Activated CD8-positive, alpha-beta T cell treated with anti-CD3 and anti-CD28 coated beads for 36 hours (primary cell): Measurements from ENCODE around the gene ARMC9. TPM values are rescaled to one million over a fixed set of nuclear protein-coding genes. Genes with fewer than 3 reads are reported as not detected.
A peak's percentile ranks its signal among the peaks of the same experiment; 100 is the strongest.

Experiments used
- ATAC-seq: fragments of 200-7000 bp; cut with Tn5 transposase; one replicate; pipeline ENCODE4 v1.10.0; 2021; ENCODE audit warnings: mild to moderate bottlenecking, moderate library complexity
- CTCF ChIA-PET: fragments of 350-600 bp; sonication (Branson Sonifier 250); formaldehyde crosslinking; loops from one replicate; lab custom pipeline; 2021; ENCODE audit warnings: antibody characterized with exemption; lab: Charles Lee
- POLR2A ChIA-PET: fragments of 350-600 bp; sonication (Branson Sonifier 250); formaldehyde crosslinking; loops from one replicate; lab custom pipeline; 2021; ENCODE audit warnings: antibody characterized with exemption; lab: Charles Lee
- DNase-seq: peaks from one replicate; pipeline ENCODE4 v3.0.0-alpha.2; 2020
- H3K27ac Mint-ChIP-seq: one replicate; pipeline ENCODE4 v1.8.0; 2021; ENCODE audit warnings: mild to moderate bottlenecking, mixed read lengths
- H3K27me3 Mint-ChIP-seq: one replicate; pipeline ENCODE4 v1.8.0; 2021; ENCODE audit warnings: mixed read lengths
- H3K36me3 Mint-ChIP-seq: one replicate; pipeline ENCODE4 v1.8.0; 2021; ENCODE audit warnings: low read depth, mixed read lengths
- H3K4me1 Mint-ChIP-seq: one replicate; pipeline ENCODE4 v1.8.0; 2021; ENCODE audit warnings: low read depth, mixed read lengths
- H3K4me3 Mint-ChIP-seq: one replicate; pipeline ENCODE4 v1.8.0; 2021; ENCODE audit warnings: mild to moderate bottlenecking, moderate library complexity, mixed read lengths
- H3K9me3 Mint-ChIP-seq: one replicate; pipeline ENCODE4 v1.8.0; 2021; ENCODE audit warnings: mixed read lengths
- intact Hi-C: fragments of 100-400 bp; cut with micrococcal nuclease; formaldehyde crosslinking; loops from one replicate; pipeline ENCODE4 v1.10.0; 2022
- total RNA-seq, 2 experiments: library from RNA; stranded (reverse); gene quantifications; one replicate each; pipeline ENCODE4 v1.2.3, GENCODE V29; 2021
- TF ChIP-seq, protein P1 (sequence below): fragments of 200-600 bp; IDR thresholded peaks from one replicate; pipeline ENCODE4 v1.8.0; 2022; ENCODE audit warnings: antibody characterized with exemption, mild to moderate bottlenecking

ARMC9 gene
- total RNA-seq, 2 experiments from 2014 or later, result 2.0 to 2.2 TPM

- ChIA-PET POLR2A (interaction anchor here (1.6 kb wide), 1 partner anchor 32 kb away, joined by 3 read pairs; no protein-coding TSS in a partner anchor), CTCF (interaction anchor here (0.7 to 1.5 kb wide), 4 partner anchors 10 to 64 kb away, joined by 3 read pairs; no protein-coding TSS in a partner anchor)
- ATAC-seq (peak; percentile 45), DNase-seq (no peak)
- TF ChIP-seq, protein P1, sequence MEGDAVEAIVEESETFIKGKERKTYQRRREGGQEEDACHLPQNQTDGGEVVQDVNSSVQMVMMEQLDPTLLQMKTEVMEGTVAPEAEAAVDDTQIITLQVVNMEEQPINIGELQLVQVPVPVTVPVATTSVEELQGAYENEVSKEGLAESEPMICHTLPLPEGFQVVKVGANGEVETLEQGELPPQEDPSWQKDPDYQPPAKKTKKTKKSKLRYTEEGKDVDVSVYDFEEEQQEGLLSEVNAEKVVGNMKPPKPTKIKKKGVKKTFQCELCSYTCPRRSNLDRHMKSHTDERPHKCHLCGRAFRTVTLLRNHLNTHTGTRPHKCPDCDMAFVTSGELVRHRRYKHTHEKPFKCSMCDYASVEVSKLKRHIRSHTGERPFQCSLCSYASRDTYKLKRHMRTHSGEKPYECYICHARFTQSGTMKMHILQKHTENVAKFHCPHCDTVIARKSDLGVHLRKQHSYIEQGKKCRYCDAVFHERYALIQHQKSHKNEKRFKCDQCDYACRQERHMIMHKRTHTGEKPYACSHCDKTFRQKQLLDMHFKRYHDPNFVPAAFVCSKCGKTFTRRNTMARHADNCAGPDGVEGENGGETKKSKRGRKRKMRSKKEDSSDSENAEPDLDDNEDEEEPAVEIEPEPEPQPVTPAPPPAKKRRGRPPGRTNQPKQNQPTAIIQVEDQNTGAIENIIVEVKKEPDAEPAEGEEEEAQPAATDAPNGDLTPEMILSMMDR, result no peak
- Mint-ChIP-seq H3K36me3 (peaks cover 62% of the 10 kb centered on the region), H3K4me3 (no peak overlapping the region), H3K27ac (peak overlapping the region; percentile 74), H3K4me1 (peaks cover 27% of the 10 kb centered on the region), H3K9me3 (no peaks in the 10 kb centered on the region), H3K27me3 (no peaks in the 10 kb centered on the region)
- intact Hi-C loops, result no loop called here
Measured at GRCh38 chr2:231167745-231168459, 30.5 kb upstream of the ARMC9 start.

GRCh38 chr2:231168460-231169139 lies 29.8 kb upstream of the ARMC9 start:
- POLR2A ChIA-PET, result interaction anchor here (1.6 kb wide), 1 partner anchor 32 kb away, joined by 3 read pairs; no protein-coding TSS in a partner anchor
- peaks cover 56% of the 10 kb centered on the region for H3K36me3 Mint-ChIP-seq
- ATAC-seq, result no peak

GRCh38 chr2:231169488-231169887 lies 28.9 kb upstream of the ARMC9 start:
- peaks cover 59% of the 10 kb centered on the region for H3K36me3 Mint-ChIP-seq

More at GRCh38 chr2:231168460-231169139, 29.8 kb upstream of the ARMC9 start:
- intact Hi-C loops, result no loop called here
- H3K4me1 Mint-ChIP-seq, result peaks cover 25% of the 10 kb centered on the region
- peak overlapping the region; percentile 74 for H3K27ac Mint-ChIP-seq
- no peaks in the 10 kb centered on the region for H3K27me3 Mint-ChIP-seq
- TF ChIP-seq, protein P1, result no peak
- H3K4me3 Mint-ChIP-seq, result no peak overlapping the region
- H3K9me3 Mint-ChIP-seq, result no peaks in the 10 kb centered on the region
- CTCF ChIA-PET, result interaction anchor here (1.5 kb wide), 1 partner anchor 11 kb away, joined by 3 read pairs; no protein-coding TSS in a partner anchor
- no peak for DNase-seq

GRCh38 chr2:231170055-231170454 lies 28.4 kb upstream of the ARMC9 start:
- TF ChIP-seq, protein P1, result no peak
- Mint-ChIP-seq H3K27me3 (no peaks in the 10 kb centered on the region), H3K27ac (no peak overlapping the region), H3K9me3 (no peaks in the 10 kb centered on the region), H3K36me3 (peaks cover 61% of the 10 kb centered on the region), H3K4me1 (peaks cover 25% of the 10 kb centered on the region), H3K4me3 (no peak overlapping the region)
- ChIA-PET CTCF (no interaction called here), POLR2A (no interaction called here)
- ATAC-seq (no peak), DNase-seq (no peak)
- intact Hi-C loops, result no loop called here

More at GRCh38 chr2:231169488-231169887, 28.9 kb upstream of the ARMC9 start:
- H3K27me3 Mint-ChIP-seq, result no peaks in the 10 kb centered on the region
- ATAC-seq, result no peak
- CTCF ChIA-PET, result no interaction called here
- TF ChIP-seq, protein P1, result no peak
- H3K4me3 Mint-ChIP-seq, result no peak overlapping the region
- no peak for DNase-seq
- POLR2A ChIA-PET, result no interaction called here
- intact Hi-C loops, result no loop called here
- no peaks in the 10 kb centered on the region for H3K9me3 Mint-ChIP-seq
- peaks cover 25% of the 10 kb centered on the region for H3K4me1 Mint-ChIP-seq
- H3K27ac Mint-ChIP-seq, result peak overlapping the region; percentile 21
